Mesenchymal stem cell (in vitro differentiated cells and primary cell): Measurements from ENCODE around the gene SUPT3H.
"Not testable (repeated sequence)": the region's sequence is repeated elsewhere in the genome, so short reads cannot be mapped to it uniquely, and the experiment has no call there.

ENCODE experiments used
- DNase-seq: peaks from one replicate; pipeline ENCODE4 v3.0.0-alpha.2; 2013
- H2AFZ ChIP-seq: one replicate; pipeline ENCODE4 v1.6.1; 2013; ENCODE audit warnings: low read depth, mild to moderate bottlenecking, control low read depth, inconsistent platforms, low read length, moderate library complexity
- H2AK5ac ChIP-seq: 2 replicates; pipeline ENCODE4 v1.6.1; 2013; ENCODE audit warnings: low read length, moderate library complexity, mild to moderate bottlenecking, inconsistent platforms; ENCODE audit not compliant: severe bottlenecking
- H2BK120ac ChIP-seq: one replicate; pipeline ENCODE4 v1.6.1; 2013; ENCODE audit warnings: low read depth, mild to moderate bottlenecking, inconsistent platforms, low read length, moderate library complexity
- H2BK12ac ChIP-seq, 2 experiments: one replicate each; pipeline ENCODE4 v1.6.1; 2013; ENCODE audit warnings: inconsistent platforms in 2 of 2, low read length in 2 of 2, mild to moderate bottlenecking in 2 of 2, moderate library complexity in 2 of 2, control low read depth in 1 of 2
- H2BK15ac ChIP-seq: one replicate; pipeline ENCODE4 v1.6.1; 2013; ENCODE audit warnings: mild to moderate bottlenecking, low read depth, inconsistent platforms; ENCODE audit not compliant: poor library complexity, severe bottlenecking
- H2BK5ac ChIP-seq: 2 replicates; pipeline ENCODE4 v1.6.1; 2013; ENCODE audit warnings: low read depth, mild to moderate bottlenecking, low read length, control low read depth, inconsistent platforms; ENCODE audit not compliant: poor library complexity, severe bottlenecking
- H3K14ac ChIP-seq, 2 experiments: one replicate each; pipeline ENCODE4 v1.6.1; 2013; ENCODE audit warnings: inconsistent platforms in 2 of 2, low read length in 2 of 2, control low read depth in 1 of 2, mild to moderate bottlenecking in 1 of 2, moderate library complexity in 1 of 2
- H3K18ac ChIP-seq, 2 experiments: one replicate each; pipeline ENCODE4 v1.6.1; 2013; ENCODE audit warnings: inconsistent platforms in 2 of 2, low read length in 2 of 2, control low read depth in 1 of 2, low read depth in 1 of 2, mild to moderate bottlenecking in 1 of 2
- H3K23ac ChIP-seq, 2 experiments: one replicate each; pipeline ENCODE4 v1.6.1; 2013; ENCODE audit warnings: inconsistent platforms in 2 of 2, low read length in 2 of 2, mild to moderate bottlenecking in 2 of 2, moderate library complexity in 2 of 2, control low read depth in 1 of 2
- H3K27ac ChIP-seq: 2 replicates; pipeline ENCODE4 v1.5.1; 2013; ENCODE audit warnings: mild to moderate bottlenecking, moderate library complexity, low read length, control low read depth, inconsistent platforms; ENCODE audit not compliant: poor library complexity, severe bottlenecking
- H3K27me3 ChIP-seq, 2 experiments: 2 replicates each; pipeline versions ENCODE4 v1.6.1 to v1.7.0; 2013; ENCODE audit warnings: low read length in 2 of 2, mild to moderate bottlenecking in 2 of 2, moderate library complexity in 2 of 2, control low read depth in 1 of 2, inconsistent platforms in 1 of 2; ENCODE audit not compliant: control insufficient read depth in 1 of 2, insufficient read depth in 1 of 2
- H3K36me3 ChIP-seq, 2 experiments: 2 replicates each; pipeline versions ENCODE4 v1.6.1 to v1.7.0; 2013; ENCODE audit warnings: low read length in 2 of 2, control low read depth in 1 of 2, inconsistent platforms in 1 of 2, low read depth in 1 of 2, mild to moderate bottlenecking in 1 of 2; ENCODE audit not compliant: insufficient read depth in 2 of 2, control insufficient read depth in 1 of 2
- H3K4ac ChIP-seq, 2 experiments: one replicate each; pipeline ENCODE4 v1.6.1; 2013; ENCODE audit warnings: inconsistent platforms in 2 of 2, low read length in 2 of 2, mild to moderate bottlenecking in 2 of 2, moderate library complexity in 2 of 2, control low read depth in 1 of 2, low read depth in 1 of 2
- H3K4me1 ChIP-seq: 2 replicates; pipeline ENCODE4 v1.6.1; 2013; ENCODE audit warnings: low read depth, low read length, control low read depth; ENCODE audit not compliant: control insufficient read depth, insufficient read depth
- H3K4me2 ChIP-seq: 2 replicates; pipeline ENCODE4 v1.6.1; 2013; ENCODE audit warnings: low read length, mild to moderate bottlenecking, inconsistent platforms; ENCODE audit not compliant: poor library complexity, severe bottlenecking
- H3K4me3 ChIP-seq, 2 experiments: 2 replicates each; pipeline versions ENCODE4 v1.5.1 to v1.7.0; 2013; ENCODE audit warnings: low read length in 2 of 2, mild to moderate bottlenecking in 2 of 2, control low read depth in 1 of 2, low read depth in 1 of 2; ENCODE audit not compliant: insufficient read depth in 1 of 2
- H3K79me1 ChIP-seq: replicated peaks from 2 replicates; pipeline ENCODE4 v1.6.1; 2013; ENCODE audit warnings: mild to moderate bottlenecking, control low read depth, low read length, inconsistent platforms; ENCODE audit not compliant: poor library complexity, severe bottlenecking
- H3K9ac ChIP-seq: 2 replicates; pipeline ENCODE4 v1.7.0; 2013; ENCODE audit warnings: mild to moderate bottlenecking, low read length, moderate library complexity
- H3K9me3 ChIP-seq: 2 replicates; pipeline ENCODE4 v1.7.0; 2013; ENCODE audit warnings: mild to moderate bottlenecking, low read length; ENCODE audit not compliant: control insufficient read depth
- H4K8ac ChIP-seq: one replicate; pipeline ENCODE4 v1.6.1; 2013; ENCODE audit warnings: inconsistent platforms, mild to moderate bottlenecking, low read length, moderate library complexity
- H4K91ac ChIP-seq: one replicate; pipeline ENCODE4 v1.6.1; 2013; ENCODE audit warnings: mild to moderate bottlenecking, low read length, inconsistent platforms
- WGBS: methylation state at CpG from one replicate; pipeline ENCODE4 v1.1.7; 2013; ENCODE audit warnings: mixed read lengths; 5-methylcytosine and 5-hydroxymethylcytosine counted together

The SUPT3H gene

DNA sequence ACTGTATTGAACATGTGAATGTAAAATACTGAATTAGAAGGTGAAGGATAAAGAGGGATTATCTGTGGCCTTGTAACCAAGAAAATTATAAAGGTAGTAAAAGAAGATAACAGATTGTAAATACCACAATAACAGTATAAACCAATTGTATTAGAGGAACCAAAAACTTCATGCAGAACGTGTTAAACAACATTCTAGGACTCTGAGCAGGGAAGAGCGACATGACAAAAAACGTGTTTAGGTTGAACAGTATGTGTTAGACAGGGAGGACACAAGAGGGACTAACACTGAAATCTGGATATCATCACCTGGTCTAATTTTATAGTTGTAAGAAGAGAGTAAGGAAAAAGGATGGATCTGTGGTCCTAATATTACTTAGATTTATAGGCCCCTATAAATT lies 308.6 kb downstream of the SUPT3H start:
- Histone ChIP-seq H2AFZ (no peak overlapping the region), H3K4me3 (no peak overlapping the region), H2AK5ac (no peak overlapping the region), H3K27ac (no peak overlapping the region), H3K14ac (no peak overlapping the region), H3K79me1 (no peaks in the 10 kb centered on the region), H3K18ac (no peak overlapping the region), H3K4ac (no peak overlapping the region), H3K36me3 (no peaks in the 10 kb centered on the region), H3K9me3 (no peaks in the 10 kb centered on the region), H3K9ac (no peak overlapping the region), H3K4me2 (no peak overlapping the region), H3K4me1 (no peaks in the 10 kb centered on the region), H2BK12ac (no peak overlapping the region), H2BK5ac (no peak overlapping the region), H4K8ac (no peak overlapping the region), H2BK15ac (no peak overlapping the region), H3K23ac (no peak overlapping the region), H2BK120ac (no peak overlapping the region), H3K27me3 (no peaks in the 10 kb centered on the region), H4K91ac (no peak overlapping the region)
- DNase-seq, result no peak
- 85% methylated on average over 3 of the region's 3 CpGs for WGBS

DNA sequence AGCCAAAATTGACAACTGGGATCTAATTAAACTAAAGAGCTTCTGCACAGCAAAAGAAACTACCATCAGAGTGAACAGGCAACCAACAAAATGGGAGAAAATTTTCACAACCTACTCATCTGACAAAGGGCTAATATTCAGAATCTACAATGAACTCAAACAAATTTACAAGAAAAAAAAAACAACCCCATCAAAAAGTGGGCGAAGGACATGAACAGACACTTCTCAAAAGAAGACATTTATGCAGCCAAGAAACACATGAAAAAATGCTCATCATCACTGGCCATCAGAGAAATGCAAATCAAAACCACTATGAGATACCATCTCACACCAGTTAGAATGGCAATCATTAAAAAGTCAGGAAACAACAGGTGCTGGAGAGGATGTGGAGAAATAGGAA lies 310.3 kb downstream of the SUPT3H start:
- WGBS, result no CpG with 5 or more reads among the region's 1 CpG
- H2AFZ ChIP-seq, H2BK120ac ChIP-seq: not testable (repeated sequence)

DNA sequence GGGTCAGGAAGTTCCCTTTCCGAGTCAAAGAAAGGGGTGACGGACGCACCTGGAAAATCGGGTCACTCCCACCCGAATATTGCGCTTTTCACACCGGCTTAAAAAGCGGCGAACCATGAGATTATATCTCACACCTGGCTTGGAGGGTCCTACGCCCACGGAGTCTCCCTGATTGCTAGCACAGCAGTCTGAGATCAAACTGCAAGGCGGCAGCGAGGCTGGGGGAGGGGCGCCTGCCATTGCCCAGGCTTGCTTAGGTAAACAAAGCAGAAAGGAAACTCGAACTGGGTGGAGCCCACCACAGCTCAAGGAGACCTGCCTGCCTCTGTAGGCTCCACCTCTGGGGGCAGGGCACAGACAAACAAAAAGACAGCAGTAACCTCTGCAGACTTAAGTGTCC lies 315.1 kb downstream of the SUPT3H start:
- not testable (repeated sequence) for H3K4ac ChIP-seq, H3K14ac ChIP-seq, H3K36me3 ChIP-seq, H2BK15ac ChIP-seq, H2BK12ac ChIP-seq, H2BK5ac ChIP-seq, H3K4me2 ChIP-seq, H2AFZ ChIP-seq, H3K4me1 ChIP-seq, H3K18ac ChIP-seq, H3K27ac ChIP-seq, H4K8ac ChIP-seq, DNase-seq, H3K27me3 ChIP-seq, H2AK5ac ChIP-seq, H3K23ac ChIP-seq, H3K4me3 ChIP-seq, H3K9ac ChIP-seq, H3K9me3 ChIP-seq, H3K79me1 ChIP-seq, H4K91ac ChIP-seq, H2BK120ac ChIP-seq
- 79% methylated on average over 7 of the region's 15 CpGs for WGBS

More for the DNA sequence above, 310.3 kb downstream of the SUPT3H start:
- H3K79me1 ChIP-seq, H3K4ac ChIP-seq, H4K91ac ChIP-seq, H3K18ac ChIP-seq, H3K27ac ChIP-seq, DNase-seq, H2BK15ac ChIP-seq, H3K4me3 ChIP-seq, H3K36me3 ChIP-seq, H4K8ac ChIP-seq, H2AK5ac ChIP-seq, H3K23ac ChIP-seq, H3K4me2 ChIP-seq, H3K14ac ChIP-seq, H3K27me3 ChIP-seq, H3K9ac ChIP-seq, H3K4me1 ChIP-seq, H3K9me3 ChIP-seq, H2BK12ac ChIP-seq, H2BK5ac ChIP-seq: not testable (repeated sequence)

GRCh38 chr6:45057711-45058110 lies 320.0 kb downstream of the SUPT3H start:
- Histone ChIP-seq H3K27ac (no peak overlapping the region), H2BK120ac (no peak overlapping the region), H3K9ac (no peak overlapping the region), H3K36me3 (no peaks in the 10 kb centered on the region), H3K4me2 (no peak overlapping the region), H3K18ac (no peak overlapping the region), H3K23ac (no peak overlapping the region), H4K8ac (no peak overlapping the region), H3K4me3 (no peak overlapping the region), H3K79me1 (peaks cover 1% of the 10 kb centered on the region), H2BK15ac (no peak overlapping the region), H3K27me3 (no peaks in the 10 kb centered on the region), H2BK5ac (no peak overlapping the region), H3K14ac (no peak overlapping the region), H3K9me3 (no peaks in the 10 kb centered on the region), H2AFZ (no peak overlapping the region), H2BK12ac (no peak overlapping the region), H3K4ac (no peak overlapping the region), H4K91ac (no peak overlapping the region), H2AK5ac (no peak overlapping the region), H3K4me1 (no peaks in the 10 kb centered on the region)
- WGBS, result 83% methylated on average over 1 of the region's 3 CpGs
- no peak for DNase-seq
